Lower leg skin (tissue), 4 donors: ENCODE measurements around the gene ABCG1. TPM values are rescaled to one million over a fixed set of nuclear protein-coding genes. Genes with fewer than 3 reads are reported as not detected.
A peak's percentile ranks its signal among the peaks of the same experiment; 100 is the strongest.

ENCODE experiments used
- DNase-seq, 2 donors: peaks; one replicate each; pipeline ENCODE4 v3.0.0-alpha.2; 2019; ENCODE audit warnings: low spot score in 2 of 2
- H3K4me3 ChIP-seq: fragments of 200-600 bp; sonication (generic); 2 replicates; pipeline ENCODE4 v1.5.1; 2017; ENCODE audit warnings: mild to moderate bottlenecking, low read depth; ENCODE audit not compliant: poor library complexity, severe bottlenecking
- CTCF ChIP-seq, 3 donors: fragments of 450-650 bp; IDR thresholded peaks; one replicate each; pipeline ENCODE4 v1.5.1; 2016; ENCODE audit warnings: antibody characterized with exemption in 3 of 3, mild to moderate bottlenecking in 3 of 3, moderate library complexity in 2 of 3
- POLR2A ChIP-seq, 2 donors: fragments of 450-650 bp; IDR thresholded peaks; one replicate each; pipeline ENCODE4 v1.6.1; 2016 to 2017; ENCODE audit warnings: antibody characterized with exemption in 2 of 2, mild to moderate bottlenecking in 1 of 2, moderate library complexity in 1 of 2
- WGBS, 2 donors: methylation state at CpG; one replicate each; pipeline ENCODE4 v1.1.5; 2018; 5-methylcytosine and 5-hydroxymethylcytosine counted together
- intact Hi-C: fragments of 100-400 bp; cut with DNase I; formaldehyde crosslinking; loops from one replicate; pipeline ENCODE4 v1.15.0; 2023; ENCODE audit warnings: low total_unique reads
- total RNA-seq, 4 donors: library from RNA; depleted of rRNA; stranded (reverse); fragments of >200 nt; gene quantifications; one replicate each; pipeline ENCODE4 v1.1.0, GENCODE V29; 2016

The ABCG1 gene
- total RNA-seq, 4 donors from 2014 or later, result 49.4 to 80.2 (median 52.7) TPM

- TF ChIP-seq CTCF (IDR thresholded peaks at IDR 0.05) (no peak), POLR2A (IDR thresholded peaks at IDR 0.05) (no peak)
- 26 to 44% methylated on average over 10 of the region's 10 CpGs for WGBS, 2 donors
- H3K4me3 ChIP-seq, result no peak overlapping the region
- intact Hi-C loops, result no loop called here
- peak in 1 of 2 donors; percentile 45 for DNase-seq
Observed at GRCh38 chr21:42336054-42336453, 117.1 kb downstream of the ABCG1 start.

GRCh38 chr21:42337276-42337675, 118.3 kb downstream of the ABCG1 start:
- no peak overlapping the region for H3K4me3 ChIP-seq
- TF ChIP-seq CTCF (IDR thresholded peaks at IDR 0.05), result no peak
- no peak for TF ChIP-seq POLR2A (IDR thresholded peaks at IDR 0.05)
- no peak for DNase-seq
- intact Hi-C loops, result no loop called here
- 90 to 96% methylated on average over 4 of the region's 4 CpGs for WGBS, 2 donors

- 31 to 40% methylated on average over 21 to 23 of the region's 23 CpGs for WGBS, 2 donors
- DNase-seq, result peak; percentile 57 to 93
- intact Hi-C loops, result no loop called here
- no peak for TF ChIP-seq POLR2A (IDR thresholded peaks at IDR 0.05)
- peak in 1 of 3 donors; percentile 15 for TF ChIP-seq CTCF (IDR thresholded peaks at IDR 0.05)
- H3K4me3 ChIP-seq, result no peak overlapping the region
Observed at GRCh38 chr21:42337830-42338728, 119.1 kb downstream of the ABCG1 start.

- H3K4me3 ChIP-seq, result no peak overlapping the region
- intact Hi-C loops, result no loop called here
- TF ChIP-seq POLR2A (IDR thresholded peaks at IDR 0.05) (no peak), CTCF (IDR thresholded peaks at IDR 0.05) (no peak)
- peak in 1 of 2 donors; percentile 58 for DNase-seq
- WGBS, 2 donors, result 94% methylated on average over 16 to 17 of the region's 17 CpGs
Observed at GRCh38 chr21:42338729-42339715, 120.1 kb downstream of the ABCG1 start.

GRCh38 chr21:42340187-42341050, 121.5 kb downstream of the ABCG1 start:
- WGBS, 2 donors, result 60% methylated on average over 24 of the region's 24 CpGs
- intact Hi-C loops, result no loop called here
- TF ChIP-seq POLR2A (IDR thresholded peaks at IDR 0.05) (no peak), CTCF (IDR thresholded peaks at IDR 0.05) (no peak)
- no peak overlapping the region for H3K4me3 ChIP-seq
- peak in 1 of 2 donors; percentile 57 for DNase-seq
